Uterus (tissue), 4 donors: ENCODE measurements around the gene MAEA. TPM values are rescaled to one million over a fixed set of nuclear protein-coding genes. Genes with fewer than 3 reads are reported as not detected.
"Not testable (repeated sequence)": the region's sequence is repeated elsewhere in the genome, so short reads cannot be mapped to it uniquely, and the experiment has no call there.

Experiments used
- DNase-seq, 2 donors: peaks; one replicate each; pipeline ENCODE4 v3.0.0-alpha.2; 2019 to 2020
- H3K27ac ChIP-seq, 2 donors: fragments of 200-600 bp; sonication (generic); 1 replicate in 1 of 2; 2 replicates in 1 of 2; pipeline ENCODE4 v1.5.1; 2016 to 2018
- H3K27me3 ChIP-seq, 2 donors: fragments of 200-600 bp; sonication (generic); one replicate each; pipeline ENCODE4 v1.5.1; 2018 to 2019; ENCODE audit warnings: control low read depth in 1 of 2
- H3K36me3 ChIP-seq, 2 donors: fragments of 200-600 bp; sonication (generic); one replicate each; pipeline ENCODE4 v1.5.1; 2019; ENCODE audit warnings: control low read depth in 1 of 2
- H3K4me1 ChIP-seq, 2 donors: fragments of 200-600 bp; sonication (generic); one replicate each; pipeline ENCODE4 v1.5.1; 2018 to 2019; ENCODE audit warnings: control low read depth in 1 of 2
- H3K4me3 ChIP-seq, 2 donors: fragments of 200-600 bp; sonication (generic); 1 replicate in 1 of 2; 2 replicates in 1 of 2; pipeline ENCODE4 v1.5.1; 2018 to 2019; ENCODE audit warnings: mild to moderate bottlenecking in 1 of 2
- H3K9me3 ChIP-seq, 2 donors: fragments of 200-600 bp; sonication (generic); one replicate each; pipeline ENCODE4 v1.5.1; 2019; ENCODE audit warnings: control low read depth in 1 of 2
- CTCF ChIP-seq, 4 experiments: fragments of 200-600 bp in 2 of 4; fragments of 450-650 bp in 2 of 4; sonication (generic) in 2 of 4; IDR thresholded peaks; one replicate each; pipeline ENCODE4 v1.5.1; 2016 to 2019; ENCODE audit warnings: antibody characterized with exemption in 4 of 4, mild to moderate bottlenecking in 2 of 4, moderate library complexity in 1 of 4
- POLR2A ChIP-seq, 2 donors: fragments of 450-650 bp; IDR thresholded peaks; one replicate each; pipeline ENCODE4 v1.6.1; 2016; ENCODE audit warnings: antibody characterized with exemption in 2 of 2, mild to moderate bottlenecking in 1 of 2, moderate library complexity in 1 of 2
- intact Hi-C: fragments of 100-400 bp; cut with DNase I; formaldehyde crosslinking; loops from one replicate; pipeline ENCODE4 v1.15.1; 2023; ENCODE audit warnings: low total_unique reads
- total RNA-seq, 4 donors: library from RNA; depleted of rRNA in 3 of 4; stranded (reverse); fragments of >200 nt in 3 of 4; gene quantifications; one replicate each; pipeline versions ENCODE4 v1.1.0 to v1.2.4, GENCODE V29; 2014 to 2023
- donor health status: DM: yes; HTN: yes; CAD: no.

Gene MAEA
- total RNA-seq, 4 donors from 2014 or later, result 32.3 to 70.7 (median 67.8) TPM

DNA sequence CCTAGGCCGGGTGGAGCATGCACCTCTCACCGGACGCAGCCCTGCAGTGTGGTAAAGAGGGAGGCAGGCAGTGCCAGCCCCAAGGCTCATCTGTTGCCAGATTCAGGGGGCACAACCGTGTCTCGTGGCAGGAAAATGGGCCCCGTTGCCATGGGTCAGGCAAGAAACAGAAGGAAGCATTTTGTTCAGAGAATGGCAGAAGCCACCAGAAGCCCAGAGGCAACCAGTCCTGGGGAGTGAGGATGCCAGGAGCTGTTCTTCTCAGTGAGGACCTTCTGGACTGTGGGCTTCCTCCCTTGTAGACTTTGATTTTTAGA is 44.8 kb downstream of the MAEA start:
- Histone ChIP-seq H3K36me3 (no peaks in the 10 kb centered on the region), H3K9me3 (no peaks in the 10 kb centered on the region), H3K4me3 (no peak overlapping the region), H3K27me3 (no peaks in the 10 kb centered on the region), H3K4me1 (no peaks in the 10 kb centered on the region), H3K27ac (no peak overlapping the region)
- no peak for DNase-seq
- intact Hi-C loops, result no loop called here
- TF ChIP-seq CTCF (IDR thresholded peaks at IDR 0.05), result no peak
- no peak for TF ChIP-seq POLR2A (IDR thresholded peaks at IDR 0.05)

GRCh38 chr4:1335193-1335883 is 45.6 kb downstream of the MAEA start:
- not testable (repeated sequence) for H3K27ac ChIP-seq, H3K36me3 ChIP-seq

DNA sequence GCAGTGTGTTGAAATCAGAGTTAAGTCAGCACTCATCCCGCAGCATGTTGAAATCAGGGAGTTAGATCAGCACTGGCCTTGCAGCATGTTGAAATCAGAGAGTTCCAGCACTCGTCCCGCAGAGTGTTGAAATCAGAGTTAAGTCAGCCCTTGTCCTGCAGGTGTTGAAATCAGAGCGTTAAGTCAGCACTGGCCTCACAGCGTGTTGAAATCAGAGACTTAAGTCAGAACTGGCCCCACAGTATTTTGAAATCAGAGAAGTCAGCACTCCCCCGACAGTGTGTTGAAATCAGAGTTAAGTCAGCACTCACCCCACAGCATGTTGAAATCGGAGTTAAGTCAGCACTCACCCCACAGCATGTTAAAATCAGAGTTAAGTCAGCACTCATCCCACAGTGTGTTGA is 46.4 kb downstream of the MAEA start:
- no peaks in the 10 kb centered on the region for H3K36me3 ChIP-seq
- TF ChIP-seq CTCF (IDR thresholded peaks at IDR 0.05) (no peak), POLR2A (IDR thresholded peaks at IDR 0.05) (no peak)

More at GRCh38 chr4:1335193-1335883, 45.6 kb downstream of the MAEA start:
- H3K4me3 ChIP-seq, DNase-seq, H3K4me1 ChIP-seq, H3K27me3 ChIP-seq, H3K9me3 ChIP-seq, intact Hi-C loops: not testable (repeated sequence)

GRCh38 chr4:1337376-1337831 is 47.7 kb downstream of the MAEA start:
- no peaks in the 10 kb centered on the region for H3K27me3 ChIP-seq
- H3K36me3 ChIP-seq, result no peaks in the 10 kb centered on the region
- H3K27ac ChIP-seq, result no peak overlapping the region
- no peak for TF ChIP-seq CTCF (IDR thresholded peaks at IDR 0.05)
- TF ChIP-seq POLR2A (IDR thresholded peaks at IDR 0.05), result no peak
- intact Hi-C loops, result no loop called here
- no peaks in the 10 kb centered on the region for H3K4me1 ChIP-seq
- no peak overlapping the region for H3K4me3 ChIP-seq
- no peaks in the 10 kb centered on the region for H3K9me3 ChIP-seq
- no peak for DNase-seq

More for the DNA sequence above, 46.4 kb downstream of the MAEA start:
- intact Hi-C loops, result no loop called here
- Histone ChIP-seq H3K27me3 (no peaks in the 10 kb centered on the region), H3K4me3 (no peak overlapping the region), H3K27ac (no peak overlapping the region), H3K9me3 (no peaks in the 10 kb centered on the region), H3K4me1 (no peaks in the 10 kb centered on the region)
- DNase-seq, result no peak

- intact Hi-C loops, result no loop called here
- no peak for DNase-seq
- H3K27me3 ChIP-seq, result no peaks in the 10 kb centered on the region
- H3K9me3 ChIP-seq, result no peaks in the 10 kb centered on the region
- H3K27ac ChIP-seq, result no peak overlapping the region
- no peaks in the 10 kb centered on the region for H3K4me1 ChIP-seq
- no peaks in the 10 kb centered on the region for H3K36me3 ChIP-seq
- H3K4me3 ChIP-seq, result no peak overlapping the region
- TF ChIP-seq POLR2A (IDR thresholded peaks at IDR 0.05) (no peak), CTCF (IDR thresholded peaks at IDR 0.05) (no peak)
These were observed 48.5 kb downstream of the MAEA start for GRCh38 chr4:1337951-1338751.
